ENCODE measurements around the gene PTBP3.

DNA sequence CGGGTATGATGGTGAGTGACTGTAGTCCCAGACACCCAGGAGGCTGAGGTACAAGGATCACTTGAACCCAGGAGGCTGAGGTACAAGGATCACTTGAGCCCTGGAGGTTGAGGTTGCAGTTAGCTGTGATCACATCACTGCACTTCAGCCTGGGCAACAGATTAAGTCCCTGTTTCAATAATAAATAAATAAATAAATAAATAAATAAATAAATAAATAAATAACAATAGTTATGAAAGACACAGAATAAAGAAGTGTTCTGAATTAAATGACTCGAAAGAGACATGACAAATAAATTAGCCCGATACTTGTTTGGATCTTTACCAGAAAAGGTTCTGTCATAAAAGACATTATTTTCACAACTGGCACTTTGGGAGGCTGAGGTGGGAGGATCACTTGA is 86.3 kb downstream of the PTBP3 start:
- TF ChIP-seq ZBTB17 (tag by site-specific recombination; IDR thresholded peaks at IDR 0.05): no peak
- TF ChIP-seq, protein P1, sequence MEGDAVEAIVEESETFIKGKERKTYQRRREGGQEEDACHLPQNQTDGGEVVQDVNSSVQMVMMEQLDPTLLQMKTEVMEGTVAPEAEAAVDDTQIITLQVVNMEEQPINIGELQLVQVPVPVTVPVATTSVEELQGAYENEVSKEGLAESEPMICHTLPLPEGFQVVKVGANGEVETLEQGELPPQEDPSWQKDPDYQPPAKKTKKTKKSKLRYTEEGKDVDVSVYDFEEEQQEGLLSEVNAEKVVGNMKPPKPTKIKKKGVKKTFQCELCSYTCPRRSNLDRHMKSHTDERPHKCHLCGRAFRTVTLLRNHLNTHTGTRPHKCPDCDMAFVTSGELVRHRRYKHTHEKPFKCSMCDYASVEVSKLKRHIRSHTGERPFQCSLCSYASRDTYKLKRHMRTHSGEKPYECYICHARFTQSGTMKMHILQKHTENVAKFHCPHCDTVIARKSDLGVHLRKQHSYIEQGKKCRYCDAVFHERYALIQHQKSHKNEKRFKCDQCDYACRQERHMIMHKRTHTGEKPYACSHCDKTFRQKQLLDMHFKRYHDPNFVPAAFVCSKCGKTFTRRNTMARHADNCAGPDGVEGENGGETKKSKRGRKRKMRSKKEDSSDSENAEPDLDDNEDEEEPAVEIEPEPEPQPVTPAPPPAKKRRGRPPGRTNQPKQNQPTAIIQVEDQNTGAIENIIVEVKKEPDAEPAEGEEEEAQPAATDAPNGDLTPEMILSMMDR (tag by site-specific recombination; IDR thresholded peaks at IDR 0.05): no peak
- TF ChIP-seq, protein P2, sequence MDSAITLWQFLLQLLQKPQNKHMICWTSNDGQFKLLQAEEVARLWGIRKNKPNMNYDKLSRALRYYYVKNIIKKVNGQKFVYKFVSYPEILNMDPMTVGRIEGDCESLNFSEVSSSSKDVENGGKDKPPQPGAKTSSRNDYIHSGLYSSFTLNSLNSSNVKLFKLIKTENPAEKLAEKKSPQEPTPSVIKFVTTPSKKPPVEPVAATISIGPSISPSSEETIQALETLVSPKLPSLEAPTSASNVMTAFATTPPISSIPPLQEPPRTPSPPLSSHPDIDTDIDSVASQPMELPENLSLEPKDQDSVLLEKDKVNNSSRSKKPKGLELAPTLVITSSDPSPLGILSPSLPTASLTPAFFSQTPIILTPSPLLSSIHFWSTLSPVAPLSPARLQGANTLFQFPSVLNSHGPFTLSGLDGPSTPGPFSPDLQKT (IDR thresholded peaks at IDR 0.05; ENCODE audit: borderline replicate concordance, low read depth, low read length): no peak
- TF ChIP-seq ZNF510 (tag by site-specific recombination; IDR thresholded peaks at IDR 0.05; ENCODE audit: insufficient replicate concordance): no peak
- TF ChIP-seq ZNF654 (tag by site-specific recombination; IDR thresholded peaks at IDR 0.05; ENCODE audit: low read depth): peak; percentile 17; the same call in 1 of the 2 replicates
- TF ChIP-seq ZNF623 (tag by site-specific recombination; IDR thresholded peaks at IDR 0.05): peak; percentile 53
